Endometrium (tissue), 2 donors: ENCODE measurements around the gene ARHGAP24.

Experiments
- FAIRE-seq: peaks from 2 replicates; lab custom pipeline; 2012; peaks lifted over from hg19 to GRCh38; lab: Jason Lieb, UNC
- donor health status: control.
- donor health status: control.

Gene ARHGAP24

DNA sequence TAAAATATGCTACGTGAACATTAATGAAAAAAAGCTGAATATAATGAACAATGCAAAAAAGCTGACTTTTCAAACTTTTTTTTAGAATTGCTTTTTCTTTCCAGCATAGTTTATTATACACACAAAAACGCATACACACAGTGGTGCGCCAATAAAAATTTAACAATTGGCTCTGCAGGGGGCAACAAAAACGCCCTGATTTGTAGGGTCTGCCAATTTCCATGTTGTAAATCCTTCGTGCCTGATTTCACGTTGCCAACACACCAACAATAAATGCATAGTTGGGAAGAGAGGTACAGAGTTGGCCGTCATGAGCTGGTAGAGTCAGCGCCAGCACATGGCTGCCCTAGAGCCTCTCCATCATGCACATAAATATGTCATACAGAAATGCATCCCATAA is 551.8 kb downstream of the ARHGAP24 start:
- no peak for FAIRE-seq

DNA sequence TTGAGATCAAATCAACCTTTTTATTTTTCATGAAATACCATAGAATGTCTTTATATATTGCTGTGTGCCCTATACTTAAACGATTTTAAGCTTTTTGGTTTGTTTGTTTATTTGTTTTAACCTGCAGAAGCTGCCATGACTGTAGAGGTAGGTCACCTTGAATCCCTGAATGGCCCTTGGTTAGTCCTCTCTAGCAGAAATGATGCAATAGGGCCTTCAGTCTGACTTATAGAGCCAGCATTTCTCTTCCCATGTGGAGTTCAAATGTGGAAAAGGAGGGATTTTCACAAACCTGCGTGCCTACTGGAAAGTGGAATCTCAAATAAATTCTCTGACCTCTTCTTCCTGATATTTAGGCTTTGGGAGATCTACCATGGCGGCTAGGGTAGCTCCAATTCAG is 557.0 kb downstream of the ARHGAP24 start:
- no peak for FAIRE-seq

DNA sequence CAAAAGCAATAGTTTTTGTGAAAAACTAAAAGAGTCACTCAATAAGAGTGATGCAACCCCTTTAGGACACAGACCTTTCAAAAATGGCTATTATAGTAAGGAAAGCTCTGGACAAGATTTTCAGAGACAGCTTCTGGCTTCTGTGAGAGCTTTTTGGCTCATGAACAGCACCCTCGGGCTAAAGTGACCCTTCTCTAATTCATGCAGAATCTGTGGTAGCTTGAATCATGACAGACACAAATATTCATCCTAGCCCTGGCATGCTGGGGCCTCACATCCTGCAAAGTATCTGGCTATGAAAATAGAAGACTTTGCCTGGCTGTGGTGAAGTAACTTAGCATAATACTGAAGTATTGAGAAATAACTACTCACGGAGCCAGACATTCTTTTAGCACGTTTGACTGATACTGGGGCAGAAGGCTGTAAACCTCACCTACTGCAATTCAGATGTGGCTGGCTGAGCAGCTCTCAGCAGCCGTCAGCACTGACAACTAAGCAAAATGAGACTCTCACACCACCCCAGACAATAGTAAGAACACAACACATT is 557.6 kb downstream of the ARHGAP24 start:
- FAIRE-seq = no peak

DNA sequence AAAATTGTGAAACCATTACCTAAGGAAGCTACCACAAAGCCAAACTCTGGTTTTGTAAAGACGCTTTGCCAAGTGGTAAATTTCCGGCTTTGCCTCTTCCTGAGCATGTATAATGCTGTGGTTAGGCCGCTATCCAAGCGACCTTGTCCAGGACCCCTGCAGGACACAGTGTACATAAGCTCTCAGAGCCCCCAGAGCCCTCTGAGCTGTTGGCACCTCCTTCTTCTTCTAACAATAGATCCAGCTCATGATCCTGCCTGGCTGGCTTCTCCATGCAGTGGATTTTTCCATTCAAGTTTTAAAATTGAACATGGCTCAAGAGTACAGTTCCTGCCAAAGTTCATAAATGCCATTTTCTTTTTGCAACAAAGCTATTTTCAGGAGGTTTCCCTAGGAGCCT is 558.2 kb downstream of the ARHGAP24 start:
- no peak for FAIRE-seq

DNA sequence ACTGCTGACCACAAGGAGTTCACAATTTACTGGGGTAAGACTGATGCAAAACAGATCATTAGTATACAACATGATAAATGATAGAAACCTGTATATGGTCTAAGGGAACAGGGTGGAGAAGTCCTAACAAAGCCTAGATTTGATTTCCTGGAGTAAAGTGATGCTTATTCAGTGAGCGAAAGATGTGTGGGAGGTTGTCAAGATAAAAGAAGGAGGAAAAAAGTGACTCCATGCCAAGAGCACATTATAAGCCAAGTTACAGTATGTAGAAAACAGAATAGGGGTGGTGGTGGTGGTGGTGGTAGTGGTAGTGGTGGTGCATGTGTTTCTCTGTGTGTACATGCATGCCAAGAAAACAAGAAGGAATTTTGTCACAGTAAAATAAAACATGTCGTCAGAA is 559.7 kb downstream of the ARHGAP24 start:
- no peak for FAIRE-seq

DNA sequence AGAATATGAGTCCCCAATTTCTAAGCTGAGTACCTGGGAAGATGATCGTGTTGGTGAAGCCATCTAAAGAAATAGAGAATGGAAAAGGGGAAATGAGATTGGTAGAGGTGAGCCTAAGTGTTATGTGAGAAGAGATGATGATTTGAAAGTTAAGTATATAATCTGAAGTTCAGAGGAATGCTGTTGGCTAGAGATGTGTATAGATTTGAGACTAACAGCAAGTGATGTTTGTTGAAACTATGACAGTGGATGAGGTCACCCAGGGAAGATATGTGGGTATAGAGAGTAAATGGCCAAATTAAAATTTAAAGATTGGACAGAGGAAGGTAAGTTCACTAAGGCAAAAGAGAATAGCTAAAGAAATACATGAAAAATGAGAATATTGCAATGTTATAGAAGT is 560.7 kb downstream of the ARHGAP24 start:
- no peak for FAIRE-seq

DNA sequence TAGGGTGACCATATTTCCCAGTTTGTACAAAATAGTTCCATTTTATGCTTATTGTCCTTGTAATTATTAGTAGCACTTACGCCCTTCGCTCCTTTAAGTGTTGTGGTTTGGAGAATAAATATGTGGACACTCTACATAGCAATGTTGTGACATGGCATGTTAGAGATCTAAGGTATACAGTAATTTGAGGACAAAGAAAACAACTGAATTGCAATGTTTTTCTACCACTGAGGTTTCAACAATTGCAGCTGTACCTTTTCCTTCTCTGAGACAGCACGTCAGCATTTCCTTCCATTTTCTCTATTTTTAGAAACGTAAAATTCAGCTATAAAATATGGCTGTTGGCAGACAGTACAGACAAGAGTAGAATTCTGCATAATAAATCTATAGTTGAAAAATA is 561.8 kb downstream of the ARHGAP24 start:
- no peak for FAIRE-seq

DNA sequence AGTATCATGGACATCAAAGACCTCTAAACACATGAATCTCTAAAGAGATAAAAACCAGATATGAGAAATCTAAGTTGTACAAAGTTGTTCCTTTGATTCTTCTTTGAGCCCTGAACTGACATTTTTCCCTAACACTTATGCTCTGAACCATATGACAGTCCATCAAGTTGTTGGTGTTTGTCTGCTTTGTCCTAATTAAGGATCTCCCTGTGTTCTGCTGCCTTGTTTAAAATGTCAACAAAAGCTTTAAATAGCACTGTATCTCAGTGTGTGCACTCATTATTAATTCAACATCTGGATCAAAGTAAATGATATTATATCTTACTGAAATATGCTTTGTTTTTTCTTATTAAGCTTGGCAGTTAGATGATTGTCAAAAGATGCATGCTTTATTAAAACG is 563.1 kb downstream of the ARHGAP24 start:
- FAIRE-seq = no peak

DNA sequence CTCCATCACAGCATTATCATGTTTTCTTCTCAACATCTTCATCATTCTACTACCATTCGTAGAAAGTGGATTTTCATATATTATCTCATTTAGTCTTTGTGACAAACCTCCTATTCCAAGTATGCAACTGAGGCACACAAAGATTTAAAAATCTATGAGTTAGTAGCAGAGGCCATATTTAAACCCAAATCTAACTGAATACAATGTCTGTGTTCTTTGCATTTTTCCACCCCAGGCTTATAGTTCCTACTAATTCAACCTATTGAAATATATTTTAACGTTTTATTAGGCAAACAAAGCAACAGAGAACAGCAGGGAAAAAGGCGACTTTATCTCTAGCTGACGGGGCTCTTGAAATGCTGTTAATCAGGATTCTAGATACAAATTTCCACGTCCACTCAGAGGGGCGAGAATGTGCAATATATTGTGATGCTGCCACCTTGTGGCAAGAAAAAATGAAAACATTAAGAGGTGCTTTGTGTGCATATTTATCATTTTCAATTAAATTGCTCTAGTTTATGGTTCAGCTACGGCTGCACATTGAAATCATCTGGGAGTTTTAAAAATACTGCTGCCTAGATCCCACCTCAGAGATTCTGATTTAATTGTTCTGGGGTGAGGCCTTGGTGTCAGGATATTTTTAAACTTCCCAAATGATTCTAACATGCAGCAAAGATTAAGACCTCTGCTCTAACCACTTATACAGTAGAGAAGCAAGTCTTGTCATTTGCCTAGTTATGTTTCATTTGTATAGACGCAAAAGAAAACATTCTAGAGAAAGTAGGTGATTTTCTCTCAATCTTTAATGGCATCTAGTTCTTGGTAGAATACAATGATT is 569.0 kb downstream of the ARHGAP24 start:
- peak; percentile 74 for FAIRE-seq

DNA sequence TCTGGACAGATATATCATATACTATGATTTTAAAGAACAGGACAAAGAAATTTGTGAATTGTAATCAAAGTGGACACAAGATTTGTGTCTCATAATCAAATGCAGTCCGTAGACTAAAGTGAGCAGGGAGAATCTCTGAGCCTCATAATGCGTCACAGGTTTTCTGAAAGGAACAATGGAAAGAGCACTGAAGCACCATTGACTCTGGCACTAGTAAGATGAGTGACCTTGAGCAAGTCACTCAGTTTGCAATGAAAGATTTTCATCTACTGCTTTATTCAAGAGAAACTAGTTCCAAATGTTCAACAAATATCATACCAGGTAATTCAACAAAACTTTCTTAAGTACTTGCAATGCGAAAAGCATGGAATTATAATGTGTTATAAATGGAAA is 569.6 kb downstream of the ARHGAP24 start:
- FAIRE-seq = no peak

DNA sequence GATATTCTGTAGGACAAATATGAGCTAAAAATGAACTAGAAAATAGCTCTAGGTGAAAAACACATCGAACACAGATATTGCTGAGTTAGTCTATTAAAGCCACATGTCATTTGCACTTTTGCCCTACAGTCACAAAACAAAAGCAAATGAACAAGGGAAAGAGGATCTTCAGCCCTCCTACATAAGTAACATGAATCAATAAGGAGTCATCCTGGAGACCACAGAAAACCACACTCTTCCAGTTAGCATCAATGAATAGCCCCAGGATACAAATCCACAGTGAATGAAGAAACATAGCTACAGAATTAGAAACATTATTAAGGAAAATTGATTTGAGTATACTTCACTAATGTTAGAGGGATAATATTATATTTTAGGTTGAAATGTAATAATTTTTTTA is 573.5 kb downstream of the ARHGAP24 start:
- no peak for FAIRE-seq

DNA sequence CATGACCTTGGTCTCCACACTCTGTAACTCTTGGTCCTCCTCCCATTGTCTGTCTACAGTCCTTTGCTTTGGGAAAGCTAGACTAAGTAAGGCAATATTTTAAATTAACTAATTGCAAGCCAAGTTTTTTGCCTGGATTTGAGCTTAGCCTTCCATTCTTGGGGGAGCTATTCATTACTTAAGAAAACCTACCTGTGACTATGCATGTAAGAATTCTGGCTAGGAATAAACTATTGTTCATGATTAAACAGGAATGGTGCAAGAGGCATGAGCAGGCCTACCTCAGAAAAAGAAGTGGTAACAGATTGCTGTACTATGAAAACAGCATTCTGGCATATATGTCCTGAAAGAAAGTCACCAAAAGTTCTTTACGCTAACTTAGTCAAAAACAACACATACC is 575.5 kb downstream of the ARHGAP24 start:
- FAIRE-seq = no peak
